Esophagus squamous epithelium (tissue), 5 donors: ENCODE results near the gene CPNE1. TPM values are rescaled to one million over a fixed set of nuclear protein-coding genes. Genes with fewer than 3 reads are reported as not detected.

ENCODE experiments used
- DNase-seq: peaks from one replicate; lab custom pipeline; 2025; lab: John Stamatoyannopoulos, UW
- H3K27ac ChIP-seq, 4 donors: fragments of 200-600 bp; sonication (generic); one replicate each; pipeline ENCODE4 v1.5.1; 2016 to 2019; ENCODE audit warnings: mild to moderate bottlenecking in 1 of 4
- H3K27me3 ChIP-seq, 4 donors: fragments of 200-600 bp; sonication (generic); 1 replicate in 3 of 4; 2 replicates in 1 of 4; pipeline versions ENCODE4 v1.5.1 to v1.6.0; 2017 to 2021; ENCODE audit warnings: antibody characterized with exemption in 1 of 4
- H3K36me3 ChIP-seq, 3 donors: fragments of 200-600 bp; sonication (generic); one replicate each; pipeline ENCODE4 v1.5.1; 2016 to 2019
- H3K4me1 ChIP-seq, 3 donors: fragments of 200-600 bp; sonication (generic); one replicate each; pipeline ENCODE4 v1.5.1; 2017 to 2019
- H3K4me3 ChIP-seq, 4 donors: fragments of 200-600 bp; sonication (generic); 1 replicate in 3 of 4; 2 replicates in 1 of 4; pipeline ENCODE4 v1.5.1; 2016 to 2019; ENCODE audit warnings: mild to moderate bottlenecking in 2 of 4, moderate library complexity in 1 of 4
- H3K9me3 ChIP-seq, 3 donors: fragments of 200-600 bp; sonication (generic); one replicate each; pipeline ENCODE4 v1.5.1; 2016 to 2019
- POLR2A ChIP-seq, 4 donors: fragments of 450-650 bp; IDR thresholded peaks; one replicate each; pipeline ENCODE4 v1.6.1; 2017; ENCODE audit warnings: antibody characterized with exemption in 4 of 4, mild to moderate bottlenecking in 4 of 4, moderate library complexity in 3 of 4
- WGBS, 2 donors: methylation state at CpG; one replicate each; pipeline ENCODE4 v1.1.5; 2018; 5-methylcytosine and 5-hydroxymethylcytosine counted together
- intact Hi-C: fragments of 100-400 bp; cut with DNase I; formaldehyde crosslinking; loops from one replicate; pipeline ENCODE4 v1.15.0; 2022
- total RNA-seq, 4 donors: library from RNA; depleted of rRNA; stranded (reverse); fragments of >200 nt; gene quantifications; one replicate each; pipeline ENCODE4 v1.1.0, GENCODE V29; 2016
- TF ChIP-seq, protein P1 (sequence below), 6 experiments: fragments of 450-650 bp in 4 of 6; fragments of 200-600 bp in 2 of 6; sonication (generic) in 2 of 6; IDR thresholded peaks; one replicate each; pipeline ENCODE4 v1.5.1; 2016 to 2019; ENCODE audit warnings: antibody characterized with exemption in 6 of 6, mild to moderate bottlenecking in 4 of 6, moderate library complexity in 4 of 6
- donor health status: DM: yes; HTN: yes; CAD: no.

The CPNE1 gene
- total RNA-seq, 4 donors from 2014 or later, result 47.3 to 98.2 (median 75.9) TPM

DNA sequence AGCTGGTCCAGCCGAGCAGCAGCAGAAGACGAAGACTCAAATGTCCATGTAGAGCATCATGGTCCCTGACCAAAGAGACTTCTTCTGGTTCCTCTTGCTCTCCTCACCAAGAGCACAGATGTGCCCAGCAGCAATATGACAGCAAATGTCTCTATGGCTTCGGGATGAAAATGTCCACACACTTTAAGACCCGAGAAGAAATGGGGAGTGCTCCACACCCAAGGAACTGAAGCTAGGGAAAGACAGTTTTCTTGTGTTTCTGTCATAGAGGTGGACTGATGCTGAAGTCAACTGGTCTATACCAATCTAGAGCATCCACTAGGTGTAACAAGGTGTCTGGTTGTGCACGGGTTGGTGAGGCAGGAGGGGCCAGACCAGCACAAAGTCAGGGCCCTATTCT lies 4.5 kb upstream of the CPNE1 start:
- no peak for TF ChIP-seq POLR2A (IDR thresholded peaks at IDR 0.05)
- TF ChIP-seq, protein P1, sequence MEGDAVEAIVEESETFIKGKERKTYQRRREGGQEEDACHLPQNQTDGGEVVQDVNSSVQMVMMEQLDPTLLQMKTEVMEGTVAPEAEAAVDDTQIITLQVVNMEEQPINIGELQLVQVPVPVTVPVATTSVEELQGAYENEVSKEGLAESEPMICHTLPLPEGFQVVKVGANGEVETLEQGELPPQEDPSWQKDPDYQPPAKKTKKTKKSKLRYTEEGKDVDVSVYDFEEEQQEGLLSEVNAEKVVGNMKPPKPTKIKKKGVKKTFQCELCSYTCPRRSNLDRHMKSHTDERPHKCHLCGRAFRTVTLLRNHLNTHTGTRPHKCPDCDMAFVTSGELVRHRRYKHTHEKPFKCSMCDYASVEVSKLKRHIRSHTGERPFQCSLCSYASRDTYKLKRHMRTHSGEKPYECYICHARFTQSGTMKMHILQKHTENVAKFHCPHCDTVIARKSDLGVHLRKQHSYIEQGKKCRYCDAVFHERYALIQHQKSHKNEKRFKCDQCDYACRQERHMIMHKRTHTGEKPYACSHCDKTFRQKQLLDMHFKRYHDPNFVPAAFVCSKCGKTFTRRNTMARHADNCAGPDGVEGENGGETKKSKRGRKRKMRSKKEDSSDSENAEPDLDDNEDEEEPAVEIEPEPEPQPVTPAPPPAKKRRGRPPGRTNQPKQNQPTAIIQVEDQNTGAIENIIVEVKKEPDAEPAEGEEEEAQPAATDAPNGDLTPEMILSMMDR (IDR thresholded peaks at IDR 0.05), result no peak
- 93 to 99% methylated on average over 5 of the region's 5 CpGs for WGBS, 2 donors

DNA sequence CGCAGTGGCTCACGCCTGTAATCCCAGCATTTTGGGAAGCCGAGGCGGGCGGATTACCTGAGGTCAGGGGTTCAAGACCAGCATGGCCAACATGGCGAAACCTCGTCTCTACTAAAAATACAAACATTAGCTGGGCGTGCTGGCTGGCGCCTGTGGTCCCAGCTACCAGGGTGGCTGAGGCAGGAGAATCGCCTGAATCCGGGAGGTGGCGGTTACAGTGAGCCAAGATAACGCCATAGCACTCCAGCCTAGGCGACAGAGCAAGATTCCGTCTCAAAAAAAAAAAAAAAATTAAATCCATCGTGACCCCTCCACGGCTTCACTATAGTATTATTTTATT lies 1.2 kb upstream of the CPNE1 start:
- Histone ChIP-seq H3K4me1 (peaks cover 11 to 34% (median 19%) of the 10 kb centered on the region in 3 donors), H3K4me3 (no peak overlapping the region), H3K9me3 (no peaks in the 10 kb centered on the region), H3K27ac (no peak overlapping the region), H3K27me3 (no peaks in the 10 kb centered on the region), H3K36me3 (peaks cover 0 to 28% (median 0%) of the 10 kb centered on the region in 3 donors)
- intact Hi-C loops, result no loop called here
- TF ChIP-seq POLR2A (IDR thresholded peaks at IDR 0.05), result no peak
- TF ChIP-seq, protein P1 (IDR thresholded peaks at IDR 0.05), result no peak
- 96 to 99% methylated on average over 16 of the region's 17 CpGs for WGBS, 2 donors
- DNase-seq, result no peak

More for the DNA sequence above, 4.5 kb upstream of the CPNE1 start:
- Histone ChIP-seq H3K36me3 (peaks cover 0 to 61% (median 7%) of the 10 kb centered on the region in 3 donors), H3K4me1 (peaks cover 0 to 3% (median 0%) of the 10 kb centered on the region in 3 donors), H3K27ac (no peak overlapping the region), H3K9me3 (no peaks in the 10 kb centered on the region), H3K27me3 (no peaks in the 10 kb centered on the region), H3K4me3 (no peak overlapping the region)
- DNase-seq, result no peak
- intact Hi-C loops, result no loop called here

DNA sequence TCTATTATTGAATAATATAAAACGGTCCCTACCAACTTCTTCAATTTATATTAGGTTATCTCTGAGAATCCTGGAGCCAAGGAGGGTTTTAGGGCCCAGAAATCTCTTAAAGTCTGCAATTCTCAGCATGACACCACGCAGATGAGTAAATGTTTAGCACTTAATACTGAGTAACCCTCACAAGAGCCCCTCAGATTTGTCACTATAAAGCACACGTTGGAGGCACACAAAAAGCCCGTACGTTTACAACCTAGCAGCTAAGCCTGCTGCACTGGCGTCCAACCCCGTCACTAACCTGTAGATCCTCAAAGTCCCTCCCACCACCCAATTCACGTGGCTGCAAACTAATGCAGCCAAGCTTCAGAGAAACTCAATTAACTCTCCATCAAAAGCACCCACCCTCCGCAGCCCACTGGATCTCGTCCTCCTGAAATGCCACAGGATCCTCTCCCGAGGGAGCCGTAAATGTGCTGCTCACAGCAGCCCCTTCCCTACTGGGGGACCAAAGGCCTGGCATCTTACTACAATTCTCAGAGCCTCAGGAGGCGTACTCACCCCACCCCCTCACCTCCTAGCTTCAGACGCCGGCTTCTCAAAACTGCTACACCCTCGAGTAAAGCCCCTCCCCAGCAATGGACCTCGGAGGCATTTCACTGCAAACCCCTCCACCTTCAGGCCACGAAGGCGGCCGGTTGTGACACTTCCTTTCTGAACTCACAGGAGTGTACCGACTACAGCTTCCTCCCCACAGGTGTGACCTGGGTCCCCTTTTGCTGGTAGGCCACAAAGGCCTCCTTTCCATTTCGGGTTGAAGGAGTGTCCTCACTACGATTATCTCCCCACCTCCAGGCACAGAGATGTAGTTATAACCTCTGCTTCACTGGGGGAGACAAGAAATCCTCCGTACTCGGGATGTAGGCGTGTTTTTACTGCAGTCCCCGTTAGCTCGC lies 909 bp downstream of the CPNE1 start:
- WGBS, 2 donors, result 1% methylated on average over 20 to 28 of the region's 28 CpGs
- Histone ChIP-seq H3K4me3 (peak overlapping the region; percentile 77 to 96 (median 84)), H3K4me1 (peaks cover 11 to 54% (median 29%) of the 10 kb centered on the region in 3 donors), H3K9me3 (no peaks in the 10 kb centered on the region), H3K27me3 (no peaks in the 10 kb centered on the region), H3K27ac (peak overlapping the region; percentile 96 to 100 (median 99)), H3K36me3 (peaks cover 0 to 6% (median 0%) of the 10 kb centered on the region in 3 donors)
- intact Hi-C loops, result no loop called here
- no peak for DNase-seq
- TF ChIP-seq, protein P1 (IDR thresholded peaks at IDR 0.05), result no peak
- no peak for TF ChIP-seq POLR2A (IDR thresholded peaks at IDR 0.05)

DNA sequence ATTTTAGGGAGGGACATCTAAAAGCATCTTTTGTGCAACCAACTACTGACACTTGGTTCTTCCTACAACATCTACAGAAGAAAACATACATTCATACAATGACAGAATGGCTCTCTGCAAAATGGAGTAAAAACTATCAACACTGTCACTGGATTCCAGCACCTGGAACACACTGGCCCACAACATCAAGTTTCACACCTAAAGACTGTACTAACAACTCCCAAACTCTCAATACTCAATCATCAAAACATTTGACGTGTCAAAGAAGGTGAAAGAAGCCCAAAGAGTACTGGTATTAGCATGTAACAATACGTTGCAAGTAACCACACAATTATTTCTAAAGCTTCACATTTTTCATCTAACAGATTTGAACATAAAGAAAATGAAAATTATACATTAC lies 2.1 kb downstream of the CPNE1 start:
- peak overlapping the region in 3 of 4 donors; percentile 78 to 96 (median 91) for H3K4me3 ChIP-seq
- H3K4me1 ChIP-seq, result peaks cover 11 to 67% (median 39%) of the 10 kb centered on the region in 3 donors
- H3K27me3 ChIP-seq, result no peaks in the 10 kb centered on the region
- 13% methylated on average over 2 of the region's 2 CpGs for WGBS, 2 donors
- TF ChIP-seq, protein P1 (IDR thresholded peaks at IDR 0.05), result no peak
- no peak for TF ChIP-seq POLR2A (IDR thresholded peaks at IDR 0.05)
- H3K9me3 ChIP-seq, result no peaks in the 10 kb centered on the region
- intact Hi-C loops, result no loop called here
- peak overlapping the region in 3 of 4 donors; percentile 35 to 98 (median 96) for H3K27ac ChIP-seq
- no peaks in the 10 kb centered on the region for H3K36me3 ChIP-seq
- no peak for DNase-seq

DNA sequence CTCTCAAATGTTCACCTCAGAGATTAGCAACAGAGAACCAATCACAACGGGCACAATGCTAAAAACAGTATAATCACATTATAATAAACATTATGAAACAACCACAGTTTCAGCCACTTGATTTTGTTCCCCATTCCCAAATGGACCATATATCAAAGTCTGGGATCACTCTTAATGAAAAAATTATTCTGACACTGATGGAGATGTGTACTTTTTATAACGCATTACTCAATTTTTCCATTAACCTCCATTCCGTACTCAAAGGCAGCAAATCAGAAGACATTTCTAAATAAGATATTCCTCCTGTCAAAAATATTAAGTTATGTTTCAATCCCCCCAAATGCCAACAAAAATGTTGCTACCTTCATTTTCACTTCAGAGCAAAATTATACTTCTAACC lies 2.8 kb downstream of the CPNE1 start:
- peak overlapping the region in 2 of 4 donors; percentile 14 to 98 for H3K27ac ChIP-seq
- 13 to 19% methylated on average over 3 of the region's 3 CpGs for WGBS, 2 donors
- TF ChIP-seq POLR2A (IDR thresholded peaks at IDR 0.05), result no peak
- TF ChIP-seq, protein P1 (IDR thresholded peaks at IDR 0.05), result no peak
- DNase-seq, result no peak
- H3K4me1 ChIP-seq, result peaks cover 11 to 73% (median 40%) of the 10 kb centered on the region in 3 donors
- intact Hi-C loops, result no loop called here
- H3K36me3 ChIP-seq, result no peaks in the 10 kb centered on the region
- H3K9me3 ChIP-seq, result no peaks in the 10 kb centered on the region
- peak overlapping the region in 3 of 4 donors; percentile 78 to 96 (median 91) for H3K4me3 ChIP-seq
- no peaks in the 10 kb centered on the region for H3K27me3 ChIP-seq
